Esophagus squamous epithelium (tissue), 5 donors: ENCODE results near the gene RSPO4. TPM values are rescaled to one million over a fixed set of nuclear protein-coding genes. Genes with fewer than 3 reads are reported as not detected.

Source experiments
- DNase-seq: peaks from one replicate; lab custom pipeline; 2025; lab: John Stamatoyannopoulos, UW
- H3K27ac ChIP-seq, 4 donors: fragments of 200-600 bp; sonication (generic); one replicate each; pipeline ENCODE4 v1.5.1; 2016 to 2019; ENCODE audit warnings: mild to moderate bottlenecking in 1 of 4
- H3K27me3 ChIP-seq, 4 donors: fragments of 200-600 bp; sonication (generic); 1 replicate in 3 of 4; 2 replicates in 1 of 4; pipeline versions ENCODE4 v1.5.1 to v1.6.0; 2017 to 2021; ENCODE audit warnings: antibody characterized with exemption in 1 of 4
- H3K36me3 ChIP-seq, 3 donors: fragments of 200-600 bp; sonication (generic); one replicate each; pipeline ENCODE4 v1.5.1; 2016 to 2019
- H3K4me1 ChIP-seq, 3 donors: fragments of 200-600 bp; sonication (generic); one replicate each; pipeline ENCODE4 v1.5.1; 2017 to 2019
- H3K4me3 ChIP-seq, 4 donors: fragments of 200-600 bp; sonication (generic); 1 replicate in 3 of 4; 2 replicates in 1 of 4; pipeline ENCODE4 v1.5.1; 2016 to 2019; ENCODE audit warnings: mild to moderate bottlenecking in 2 of 4, moderate library complexity in 1 of 4
- H3K9me3 ChIP-seq, 3 donors: fragments of 200-600 bp; sonication (generic); one replicate each; pipeline ENCODE4 v1.5.1; 2016 to 2019
- POLR2A ChIP-seq, 4 donors: fragments of 450-650 bp; IDR thresholded peaks; one replicate each; pipeline ENCODE4 v1.6.1; 2017; ENCODE audit warnings: antibody characterized with exemption in 4 of 4, mild to moderate bottlenecking in 4 of 4, moderate library complexity in 3 of 4
- WGBS, 2 donors: methylation state at CpG; one replicate each; pipeline ENCODE4 v1.1.5; 2018; 5-methylcytosine and 5-hydroxymethylcytosine counted together
- intact Hi-C: fragments of 100-400 bp; cut with DNase I; formaldehyde crosslinking; loops from one replicate; pipeline ENCODE4 v1.15.0; 2022
- total RNA-seq, 4 donors: library from RNA; depleted of rRNA; stranded (reverse); fragments of >200 nt; gene quantifications; one replicate each; pipeline ENCODE4 v1.1.0, GENCODE V29; 2016
- TF ChIP-seq, protein P1 (sequence below), 6 experiments: fragments of 450-650 bp in 4 of 6; fragments of 200-600 bp in 2 of 6; sonication (generic) in 2 of 6; IDR thresholded peaks; one replicate each; pipeline ENCODE4 v1.5.1; 2016 to 2019; ENCODE audit warnings: antibody characterized with exemption in 6 of 6, mild to moderate bottlenecking in 4 of 6, moderate library complexity in 4 of 6
- donor health status: DM: yes; HTN: yes; CAD: no.

The RSPO4 gene
- total RNA-seq, 4 donors from 2014 or later = 0.18 to 0.23 (median 0.19) TPM; not detected in 1

GRCh38 chr20:911882-912600 is 90.1 kb downstream of the RSPO4 start:
- Histone ChIP-seq H3K36me3 (no peaks in the 10 kb centered on the region), H3K4me1 (peaks cover 0 to 11% (median 0%) of the 10 kb centered on the region in 3 donors), H3K9me3 (no peaks in the 10 kb centered on the region), H3K4me3 (no peak overlapping the region), H3K27ac (peak overlapping the region in 2 of 4 donors; percentile 64 to 67), H3K27me3 (peaks cover 0 to 37% (median 0%) of the 10 kb centered on the region in 4 donors)
- TF ChIP-seq, protein P1, sequence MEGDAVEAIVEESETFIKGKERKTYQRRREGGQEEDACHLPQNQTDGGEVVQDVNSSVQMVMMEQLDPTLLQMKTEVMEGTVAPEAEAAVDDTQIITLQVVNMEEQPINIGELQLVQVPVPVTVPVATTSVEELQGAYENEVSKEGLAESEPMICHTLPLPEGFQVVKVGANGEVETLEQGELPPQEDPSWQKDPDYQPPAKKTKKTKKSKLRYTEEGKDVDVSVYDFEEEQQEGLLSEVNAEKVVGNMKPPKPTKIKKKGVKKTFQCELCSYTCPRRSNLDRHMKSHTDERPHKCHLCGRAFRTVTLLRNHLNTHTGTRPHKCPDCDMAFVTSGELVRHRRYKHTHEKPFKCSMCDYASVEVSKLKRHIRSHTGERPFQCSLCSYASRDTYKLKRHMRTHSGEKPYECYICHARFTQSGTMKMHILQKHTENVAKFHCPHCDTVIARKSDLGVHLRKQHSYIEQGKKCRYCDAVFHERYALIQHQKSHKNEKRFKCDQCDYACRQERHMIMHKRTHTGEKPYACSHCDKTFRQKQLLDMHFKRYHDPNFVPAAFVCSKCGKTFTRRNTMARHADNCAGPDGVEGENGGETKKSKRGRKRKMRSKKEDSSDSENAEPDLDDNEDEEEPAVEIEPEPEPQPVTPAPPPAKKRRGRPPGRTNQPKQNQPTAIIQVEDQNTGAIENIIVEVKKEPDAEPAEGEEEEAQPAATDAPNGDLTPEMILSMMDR (IDR thresholded peaks at IDR 0.05) = no peak
- TF ChIP-seq POLR2A (IDR thresholded peaks at IDR 0.05) = no peak
- no peak for DNase-seq
- intact Hi-C loops = no loop called here
- WGBS, 2 donors = 45 to 73% methylated on average over 3 to 4 of the region's 5 CpGs

DNA sequence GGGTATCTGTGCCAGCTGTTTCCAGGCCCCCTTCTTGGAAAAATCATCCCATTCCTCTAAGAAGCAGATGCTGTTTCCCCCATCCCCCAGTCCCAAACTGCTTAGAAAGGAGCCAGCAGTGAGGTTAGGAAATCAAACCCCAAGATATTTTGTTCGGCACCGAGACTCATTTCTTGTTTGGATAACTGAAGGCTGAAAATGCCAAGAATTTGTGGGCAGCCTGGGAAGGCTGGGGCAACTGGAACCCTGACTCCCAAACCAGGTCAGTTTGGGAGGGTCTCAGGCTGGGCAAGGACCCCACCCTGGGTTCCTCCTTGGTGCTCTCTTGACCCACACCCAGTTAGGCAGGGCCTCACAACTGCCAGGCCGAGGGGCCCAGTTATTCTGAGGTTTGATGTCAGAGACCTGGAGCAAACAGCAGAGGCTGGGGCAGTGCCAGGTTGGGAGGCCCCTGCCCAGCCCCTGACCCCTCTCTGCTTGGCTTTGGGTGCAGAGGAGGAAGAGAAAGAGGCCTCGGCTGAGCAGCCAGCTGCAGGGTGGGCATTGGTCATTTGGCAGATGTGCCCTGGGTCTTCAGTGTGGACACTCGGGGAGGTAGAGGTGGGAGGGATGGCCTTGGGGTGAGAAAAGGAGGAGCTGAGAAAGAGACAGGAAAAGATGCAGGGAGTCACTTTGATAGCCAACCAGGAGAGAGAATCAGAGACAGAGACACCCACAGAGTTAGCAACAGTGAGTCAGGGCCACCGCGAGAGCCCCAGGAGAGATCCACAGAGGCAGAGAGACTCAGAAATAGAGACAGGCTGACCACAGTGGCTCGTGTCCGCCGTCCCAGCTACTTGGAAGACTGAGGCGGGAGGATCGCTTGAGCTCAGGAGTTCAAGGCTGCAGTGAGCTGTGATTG is 91.0 kb downstream of the RSPO4 start:
- WGBS, 2 donors = 54 to 67% methylated on average over 8 to 10 of the region's 12 CpGs
- TF ChIP-seq, protein P1 (IDR thresholded peaks at IDR 0.05) = no peak
- TF ChIP-seq POLR2A (IDR thresholded peaks at IDR 0.05) = no peak
- no peak for DNase-seq
- intact Hi-C loops = no loop called here
- H3K36me3 ChIP-seq = no peaks in the 10 kb centered on the region
- H3K9me3 ChIP-seq = no peaks in the 10 kb centered on the region
- peaks cover 0 to 11% (median 0%) of the 10 kb centered on the region in 3 donors for H3K4me1 ChIP-seq
- H3K4me3 ChIP-seq = no peak overlapping the region
- H3K27me3 ChIP-seq = peaks cover 0 to 28% (median 0%) of the 10 kb centered on the region in 4 donors
- H3K27ac ChIP-seq = peak overlapping the region; percentile 8 to 67 (median 52)

DNA sequence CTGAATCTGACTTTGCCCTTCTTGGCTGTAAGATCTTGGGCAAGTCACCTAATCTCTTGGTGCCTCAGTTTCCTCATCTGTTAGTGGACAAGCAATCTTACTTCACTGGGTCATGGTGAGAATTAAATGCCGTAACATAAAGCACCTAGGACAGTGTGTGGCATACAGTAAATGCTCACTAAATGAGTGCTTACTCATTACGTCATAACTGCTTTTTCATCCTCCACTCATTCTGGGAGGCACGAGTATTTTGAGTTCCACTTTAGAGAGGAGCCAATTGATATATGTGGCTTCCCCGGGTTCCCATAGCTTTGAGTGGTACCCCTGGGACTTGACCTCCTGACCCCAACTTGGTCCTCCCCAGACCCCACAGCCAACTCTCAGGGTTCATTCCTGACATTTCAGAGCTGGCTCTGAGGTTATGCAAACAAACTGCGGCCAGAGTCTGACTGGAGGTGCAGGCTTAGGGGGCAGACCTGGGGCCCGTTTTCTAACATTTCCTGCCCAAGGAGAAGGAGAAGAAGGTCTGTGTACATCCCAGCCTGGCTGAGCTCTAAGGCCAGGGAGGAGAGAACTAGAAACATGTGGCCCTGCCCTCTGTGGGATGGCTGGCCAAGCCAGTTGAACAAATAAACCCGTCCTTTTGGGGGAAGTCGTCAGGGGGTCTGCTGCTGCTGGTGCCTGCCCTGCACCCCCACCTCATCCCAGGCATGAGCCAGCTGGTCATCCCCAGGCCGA is 91.8 kb downstream of the RSPO4 start:
- intact Hi-C loops = no loop called here
- no peak for TF ChIP-seq POLR2A (IDR thresholded peaks at IDR 0.05)
- TF ChIP-seq, protein P1 (IDR thresholded peaks at IDR 0.05) = no peak
- H3K9me3 ChIP-seq = no peaks in the 10 kb centered on the region
- peak overlapping the region in 2 of 4 donors; percentile 64 to 67 for H3K27ac ChIP-seq
- H3K27me3 ChIP-seq = peaks cover 0 to 21% (median 0%) of the 10 kb centered on the region in 4 donors
- no peak overlapping the region for H3K4me3 ChIP-seq
- WGBS, 2 donors = 40 to 58% methylated on average over 6 to 7 of the region's 9 CpGs
- no peak for DNase-seq
- H3K4me1 ChIP-seq = peaks cover 0 to 11% (median 4%) of the 10 kb centered on the region in 3 donors
- no peaks in the 10 kb centered on the region for H3K36me3 ChIP-seq

GRCh38 chr20:909641-910040 is 92.5 kb downstream of the RSPO4 start:
- intact Hi-C loops = no loop called here
- WGBS, 2 donors = 79% methylated on average over 2 of the region's 3 CpGs; no CpG with 5 or more reads in 1 of the 2 donors
- no peak overlapping the region for H3K4me3 ChIP-seq
- H3K27ac ChIP-seq = no peak overlapping the region
- no peak for DNase-seq
- H3K27me3 ChIP-seq = peaks cover 0 to 17% (median 0%) of the 10 kb centered on the region in 4 donors
- peaks cover 0 to 11% (median 4%) of the 10 kb centered on the region in 3 donors for H3K4me1 ChIP-seq
- H3K9me3 ChIP-seq = no peaks in the 10 kb centered on the region
- no peaks in the 10 kb centered on the region for H3K36me3 ChIP-seq
- no peak for TF ChIP-seq POLR2A (IDR thresholded peaks at IDR 0.05)
- TF ChIP-seq, protein P1 (IDR thresholded peaks at IDR 0.05) = no peak

Other genes starting within 250 kb of the RSPO4 start
- 10 to 100 TPM in 1 of 4 donors, 1 to 10 TPM in 2, under 1 TPM in 1; 0.57 to 10.9 (median 6.5) TPM for gene SLC52A3, start 233.8 kb downstream of the RSPO4 start, total RNA-seq
- 10 to 100 TPM; 15.3 to 46.6 (median 27.1) TPM for gene FAM110A, start 168.6 kb downstream of the RSPO4 start, total RNA-seq
- gene ANGPT4, start 86.0 kb downstream of the RSPO4 start, total RNA-seq = under 1 TPM in 3 of 4 donors, not detected in 1; under 0.01 to 0.38 (median 0.09) TPM
- gene PSMF1, start 116.3 kb upstream of the RSPO4 start, total RNA-seq = 100 to 1,000 TPM in 1 of 4 donors, 10 to 100 TPM in 3; 70.0 to 111 (median 89.0) TPM
- 1 to 10 TPM in 1 of 4 donors, under 1 TPM in 3; 0.13 to 1.1 (median 0.77) TPM for gene TMEM74B, start 182.7 kb upstream of the RSPO4 start, total RNA-seq
- gene C20orf202, start 201.1 kb upstream of the RSPO4 start, total RNA-seq = 1 to 10 TPM in 1 of 4 donors, not detected in 3; 1.1 TPM
- gene RAD21L1, start 223.7 kb upstream of the RSPO4 start, total RNA-seq = not detected